GM12891 (cell line): ENCODE data around the gene PPP2CA.

Source experiments
- DNase-seq: peaks from one replicate; pipeline ENCODE4 v3.0.0; 2011; ENCODE audit warnings: low spot score; ENCODE audit not compliant: insufficient read length
- FAIRE-seq: peaks from 2 replicates; lab custom pipeline; 2011; peaks lifted over from hg19 to GRCh38; lab: Jason Lieb, UNC
- PAX5 ChIP-seq: IDR thresholded peaks from 2 replicates; pipeline ENCODE4 v1.6.1; 2011; ENCODE audit warnings: low read length, moderate library complexity, mild to moderate bottlenecking; ENCODE audit not compliant: insufficient read depth, severe bottlenecking
- POLR2A ChIP-seq: IDR thresholded peaks from 2 replicates; pipeline ENCODE4 v1.6.1; 2011; ENCODE audit warnings: low read depth, low read length, control low read depth
- POLR2AphosphoS5 ChIP-seq: IDR thresholded peaks from 2 replicates; pipeline ENCODE4 v1.6.1; 2011; ENCODE audit warnings: low read depth, low read length, control low read depth
- POU2F2 ChIP-seq: IDR thresholded peaks from 2 replicates; pipeline ENCODE4 v1.6.1; 2011; ENCODE audit warnings: low read depth, mild to moderate bottlenecking, control low read depth, low read length, moderate library complexity
- SPI1 ChIP-seq: IDR thresholded peaks from 2 replicates; pipeline ENCODE4 v1.6.1; 2011; ENCODE audit warnings: low read depth, low read length, control low read depth
- TAF1 ChIP-seq: IDR thresholded peaks from 2 replicates; pipeline ENCODE4 v1.6.1; 2011; ENCODE audit warnings: low read depth, low read length, control low read depth

Gene PPP2CA

DNA sequence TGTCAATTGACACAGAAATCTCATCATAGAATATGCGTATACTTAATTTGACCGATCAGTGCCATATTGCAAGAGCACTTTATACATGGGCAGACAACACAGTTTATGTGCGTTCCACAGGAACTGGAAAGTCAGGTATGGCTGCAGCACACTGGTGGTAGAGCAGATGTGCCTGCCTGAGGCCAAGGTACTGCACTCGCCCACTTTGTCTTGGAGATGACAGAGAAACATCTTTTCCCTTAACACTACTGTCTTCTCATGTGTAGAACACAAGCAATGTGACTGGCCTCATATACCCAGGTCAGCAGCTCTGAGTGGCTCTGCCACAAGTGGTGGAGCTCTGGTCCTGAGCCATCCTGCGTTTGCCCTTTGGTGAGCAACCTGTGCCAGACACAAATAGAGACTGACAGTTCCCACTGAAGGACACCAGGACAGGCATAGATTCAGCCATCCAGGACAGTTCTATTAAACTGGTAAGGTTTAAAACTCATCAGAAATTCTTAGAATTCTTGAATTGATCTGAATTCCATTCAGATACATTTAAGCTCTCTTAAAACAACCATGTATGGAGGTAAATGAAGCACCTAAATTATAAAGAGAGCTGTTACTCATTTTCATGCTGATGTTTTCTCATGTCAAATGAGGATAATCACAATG lies 21.0 kb upstream of the PPP2CA start:
- FAIRE-seq (no peak), DNase-seq (no peak)
- TF ChIP-seq SPI1 (no peak), POLR2AphosphoS5 (no peak), TAF1 (no peak), POU2F2 (no peak), PAX5 (no peak), POLR2A (no peak)

- DNase-seq (no peak), FAIRE-seq (no peak)
- TF ChIP-seq TAF1 (no peak), POLR2AphosphoS5 (no peak), POU2F2 (no peak), SPI1 (no peak), POLR2A (no peak), PAX5 (no peak)
Observed at GRCh38 chr5:134245692-134246091, 19.8 kb upstream of the PPP2CA start.

DNA sequence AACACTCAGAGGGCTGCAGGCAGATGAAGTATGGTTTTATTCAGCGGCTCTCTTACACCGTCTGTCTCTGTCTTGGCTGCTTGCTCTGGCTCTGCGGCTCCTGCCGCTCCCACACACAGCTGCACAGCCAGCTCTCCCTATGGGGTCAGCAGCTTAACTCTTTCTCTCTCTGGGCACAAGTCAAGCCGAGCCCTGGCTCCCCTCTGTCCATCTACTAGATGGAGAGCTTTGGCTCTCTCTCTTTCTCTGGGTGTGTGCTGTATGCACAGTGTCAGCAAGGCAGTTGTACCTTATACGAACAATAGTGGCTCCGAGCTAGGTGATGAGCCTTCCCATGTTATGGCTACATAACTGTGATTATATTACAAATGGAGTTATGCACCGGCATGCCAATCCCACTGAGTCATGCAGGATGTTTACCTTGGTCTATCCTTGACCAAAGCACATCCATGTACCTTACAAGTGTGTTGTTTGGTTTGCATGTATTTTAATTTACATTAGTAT lies 19.3 kb upstream of the PPP2CA start:
- TF ChIP-seq PAX5 (no peak), POLR2A (no peak), TAF1 (no peak), SPI1 (no peak)
- FAIRE-seq (no peak), DNase-seq (no peak)

DNA sequence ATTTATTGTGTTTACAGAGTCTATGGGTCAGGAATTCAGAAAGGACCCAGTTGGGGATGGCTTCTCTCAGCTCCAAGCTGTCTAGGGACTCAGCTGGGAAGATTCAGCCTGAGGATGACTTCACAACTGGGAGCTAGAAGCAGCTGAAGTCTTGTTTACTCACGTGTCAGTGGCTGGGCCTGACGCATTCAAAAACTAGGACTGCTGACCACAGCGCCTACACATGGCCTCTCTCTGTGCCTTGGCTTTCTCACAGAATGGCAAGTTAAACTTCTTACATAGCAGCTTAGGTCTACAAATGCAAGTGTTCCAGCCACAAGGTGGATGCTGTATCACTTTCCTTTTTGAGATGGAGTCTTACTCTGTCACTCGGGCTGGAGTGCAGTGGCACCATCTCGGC lies 16.3 kb upstream of the PPP2CA start:
- DNase-seq = no peak
- TF ChIP-seq POLR2AphosphoS5 (no peak), PAX5 (no peak), POLR2A (no peak), POU2F2 (no peak), SPI1 (no peak), TAF1 (no peak)
- FAIRE-seq = no peak

DNA sequence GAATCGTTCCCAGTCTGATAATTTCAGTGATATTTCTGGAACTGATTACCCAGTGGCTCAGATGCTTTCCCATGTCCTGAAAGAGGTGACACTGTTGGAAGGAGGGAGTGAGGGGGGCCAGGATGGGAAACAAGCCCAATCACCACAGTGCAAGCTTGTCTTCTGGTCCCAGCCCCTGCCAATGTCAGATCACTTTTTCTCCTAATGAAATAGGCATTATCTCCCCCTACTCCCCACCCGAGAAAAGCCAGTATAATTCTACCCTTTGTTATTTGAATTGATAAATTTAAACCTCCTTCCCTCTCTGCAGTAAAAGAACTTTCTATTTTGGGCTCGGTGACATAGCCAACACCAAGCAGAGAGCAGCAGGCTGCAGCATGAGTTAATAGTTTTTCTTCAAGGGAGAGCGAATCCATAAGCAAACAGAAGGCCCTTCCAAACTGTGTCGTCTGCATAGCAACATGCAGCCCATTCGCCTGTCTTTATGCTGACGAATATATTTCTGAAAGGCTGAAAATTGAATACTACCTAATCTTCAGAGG lies 14.6 kb upstream of the PPP2CA start:
- TF ChIP-seq TAF1 (no peak), POLR2A (no peak), POLR2AphosphoS5 (no peak), POU2F2 (no peak), SPI1 (no peak), PAX5 (no peak)
- FAIRE-seq (no peak), DNase-seq (no peak)

DNA sequence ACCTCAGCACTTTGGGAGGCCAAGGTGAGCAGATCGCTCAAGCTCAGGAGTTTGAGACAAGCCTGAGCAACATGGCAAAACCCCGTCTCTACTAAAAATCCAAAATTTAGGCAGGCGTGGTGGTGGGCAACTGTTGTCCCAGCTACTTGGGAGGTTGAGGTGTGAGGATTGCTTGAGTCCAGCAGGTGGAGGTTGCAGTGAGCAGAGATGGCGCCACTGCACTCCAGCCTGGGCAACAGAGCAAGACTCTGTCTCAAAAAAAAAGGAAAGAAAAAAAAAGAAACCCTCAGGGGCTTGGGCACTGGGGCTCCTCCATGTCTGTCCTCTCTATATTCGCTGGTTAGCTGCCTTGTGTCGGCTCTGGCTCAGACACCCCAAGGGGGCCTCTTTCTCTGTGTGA lies 10.9 kb upstream of the PPP2CA start:
- TF ChIP-seq TAF1 (no peak), POU2F2 (no peak), PAX5 (no peak), SPI1 (no peak), POLR2A (no peak), POLR2AphosphoS5 (no peak)
- DNase-seq = no peak

DNA sequence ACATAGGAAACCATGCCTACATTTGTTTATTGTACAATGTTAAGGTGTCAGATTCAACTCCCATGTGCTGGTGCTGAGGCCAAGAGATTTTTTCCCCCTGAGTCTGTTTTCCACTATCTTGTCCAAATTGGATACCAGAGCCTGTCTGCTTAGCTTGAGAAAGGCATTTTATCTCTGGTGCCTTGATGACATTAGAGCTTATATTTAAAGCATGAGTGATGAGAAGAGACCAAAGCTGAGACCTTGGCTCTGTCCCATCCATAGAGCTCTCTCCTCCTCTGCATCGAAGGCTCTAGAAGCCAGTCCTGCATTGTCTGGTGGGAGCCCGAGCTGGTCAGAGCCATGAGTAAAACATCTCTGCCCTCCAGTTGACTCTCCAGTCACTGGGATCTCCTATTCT lies 10.4 kb upstream of the PPP2CA start:
- TF ChIP-seq POLR2A (no peak), TAF1 (no peak), POU2F2 (no peak)
- FAIRE-seq = no peak
- no peak for DNase-seq

More for the DNA sequence above, 10.9 kb upstream of the PPP2CA start:
- no peak for FAIRE-seq

- no peak for TF ChIP-seq POLR2AphosphoS5
- TF ChIP-seq POU2F2 = no peak
- TF ChIP-seq POLR2A = no peak
- no peak for TF ChIP-seq TAF1
- no peak for TF ChIP-seq SPI1
- DNase-seq (no peak), FAIRE-seq (no peak)
Observed at GRCh38 chr5:134228624-134229023, 2.8 kb upstream of the PPP2CA start.

GRCh38 chr5:134227776-134228175 lies 1.9 kb upstream of the PPP2CA start:
- no peak for FAIRE-seq

GRCh38 chr5:134227259-134227658 lies 1.4 kb upstream of the PPP2CA start:
- no peak for TF ChIP-seq SPI1
- TF ChIP-seq POLR2AphosphoS5 = no peak
- TF ChIP-seq POLR2A = no peak
- TF ChIP-seq PAX5 = no peak
- no peak for TF ChIP-seq TAF1
- TF ChIP-seq POU2F2 = no peak
- no peak for DNase-seq
- peak; percentile 20 for FAIRE-seq

More at GRCh38 chr5:134227776-134228175, 1.9 kb upstream of the PPP2CA start:
- TF ChIP-seq PAX5 (no peak), POLR2AphosphoS5 (no peak), POLR2A (no peak), SPI1 (no peak)
- no peak for DNase-seq

GRCh38 chr5:134226441-134227192 lies 744 bp upstream of the PPP2CA start:
- FAIRE-seq (no peak), DNase-seq (peak; percentile 38)
- TF ChIP-seq PAX5 = peak; percentile 2
- TF ChIP-seq SPI1 = 0 out of 2 replicates have a peak, but pooled peaks have one; percentile 7
- TF ChIP-seq POLR2A = peak; percentile 76; the same call in 1 of the 2 replicates
- TF ChIP-seq POU2F2 = peak; percentile 17; the same call in 1 of the 2 replicates
- peak; percentile 37 for TF ChIP-seq TAF1
- peak; percentile 74 for TF ChIP-seq POLR2AphosphoS5
